GM12891 (cell line): ENCODE measurements around the gene PCSK5.

ENCODE experiments used
- DNase-seq: peaks from one replicate; pipeline ENCODE4 v3.0.0; 2011; ENCODE audit warnings: low spot score; ENCODE audit not compliant: insufficient read length
- FAIRE-seq: peaks from 2 replicates; lab custom pipeline; 2011; peaks lifted over from hg19 to GRCh38; lab: Jason Lieb, UNC
- PAX5 ChIP-seq: IDR thresholded peaks from 2 replicates; pipeline ENCODE4 v1.6.1; 2011; ENCODE audit warnings: low read length, moderate library complexity, mild to moderate bottlenecking; ENCODE audit not compliant: insufficient read depth, severe bottlenecking
- POLR2A ChIP-seq: IDR thresholded peaks from 2 replicates; pipeline ENCODE4 v1.6.1; 2011; ENCODE audit warnings: low read depth, low read length, control low read depth
- POLR2AphosphoS5 ChIP-seq: IDR thresholded peaks from 2 replicates; pipeline ENCODE4 v1.6.1; 2011; ENCODE audit warnings: low read depth, low read length, control low read depth
- POU2F2 ChIP-seq: IDR thresholded peaks from 2 replicates; pipeline ENCODE4 v1.6.1; 2011; ENCODE audit warnings: low read depth, mild to moderate bottlenecking, control low read depth, low read length, moderate library complexity
- SPI1 ChIP-seq: IDR thresholded peaks from 2 replicates; pipeline ENCODE4 v1.6.1; 2011; ENCODE audit warnings: low read depth, low read length, control low read depth
- TAF1 ChIP-seq: IDR thresholded peaks from 2 replicates; pipeline ENCODE4 v1.6.1; 2011; ENCODE audit warnings: low read depth, low read length, control low read depth

PCSK5 gene

DNA sequence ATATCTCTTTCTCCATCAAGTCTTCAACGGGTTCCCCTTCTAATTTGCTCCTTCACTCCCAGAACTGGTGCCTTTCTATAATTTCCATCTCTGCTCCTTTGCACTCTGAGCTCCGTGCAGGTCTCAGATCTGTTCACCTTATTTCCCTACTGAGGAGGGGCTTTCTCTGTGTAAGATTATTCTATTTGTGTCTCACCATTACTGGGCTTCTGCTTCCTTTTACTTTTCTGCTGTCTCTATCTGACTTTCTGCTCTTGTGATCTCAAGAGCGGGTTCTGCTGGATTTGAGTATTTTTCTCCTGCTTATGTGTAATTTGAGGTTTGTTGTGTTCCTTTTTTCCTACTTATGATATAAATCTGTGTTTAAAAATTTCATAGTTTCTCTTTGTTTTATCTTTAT lies 117.5 kb downstream of the PCSK5 start:
- no peak for DNase-seq
- TF ChIP-seq SPI1 (no peak), POLR2A (no peak), PAX5 (no peak), TAF1 (no peak), POU2F2 (no peak), POLR2AphosphoS5 (no peak)
- FAIRE-seq = no peak

DNA sequence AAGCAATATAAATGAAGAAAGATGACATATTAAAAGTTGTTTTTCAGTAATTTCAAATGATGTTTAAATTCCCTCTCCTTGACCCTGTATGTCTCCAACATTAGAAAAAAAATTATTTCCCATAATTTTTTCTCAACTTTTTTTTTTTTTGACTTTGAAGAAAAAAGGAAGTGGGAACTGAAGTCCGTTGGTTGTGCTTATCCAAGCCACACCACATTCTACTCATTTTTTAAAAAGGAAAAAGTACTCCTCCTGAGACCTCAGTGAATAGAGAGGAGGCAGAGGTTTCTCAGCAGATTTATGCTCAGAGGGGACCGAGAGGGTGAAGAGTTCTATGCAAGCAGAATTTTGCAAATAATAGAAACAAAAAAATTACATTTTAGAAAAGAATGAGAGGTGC lies 123.3 kb downstream of the PCSK5 start:
- TF ChIP-seq SPI1 (peak; percentile 14; the same call in 1 of the 2 replicates), TAF1 (no peak)
- DNase-seq (no peak), FAIRE-seq (no peak)

GRCh38 chr9:76018235-76018634 lies 127.8 kb downstream of the PCSK5 start:
- TF ChIP-seq SPI1 (no peak), POU2F2 (no peak), PAX5 (no peak), POLR2AphosphoS5 (no peak), TAF1 (no peak), POLR2A (no peak)
- no peak for FAIRE-seq
- no peak for DNase-seq

DNA sequence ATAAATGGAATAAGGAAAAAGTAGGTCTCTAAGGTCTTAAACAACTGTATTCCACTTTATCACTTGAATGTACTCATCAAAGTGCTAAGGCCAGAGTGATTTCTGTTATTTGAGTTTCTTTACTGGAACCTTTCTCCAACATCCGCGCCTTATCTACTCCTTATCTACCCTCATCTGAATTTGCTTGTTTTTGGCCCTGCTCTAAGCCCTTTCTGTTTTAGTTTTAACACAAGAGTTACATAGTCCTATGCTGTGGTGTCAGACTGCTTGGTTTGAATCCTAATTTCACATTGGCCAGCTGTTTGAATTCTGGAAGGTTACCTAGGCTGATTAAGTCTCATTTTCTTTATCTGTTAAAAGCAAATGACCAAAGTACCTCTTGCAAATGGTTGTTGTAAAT lies 128.3 kb downstream of the PCSK5 start:
- DNase-seq (no peak), FAIRE-seq (no peak)
- no peak for TF ChIP-seq TAF1

DNA sequence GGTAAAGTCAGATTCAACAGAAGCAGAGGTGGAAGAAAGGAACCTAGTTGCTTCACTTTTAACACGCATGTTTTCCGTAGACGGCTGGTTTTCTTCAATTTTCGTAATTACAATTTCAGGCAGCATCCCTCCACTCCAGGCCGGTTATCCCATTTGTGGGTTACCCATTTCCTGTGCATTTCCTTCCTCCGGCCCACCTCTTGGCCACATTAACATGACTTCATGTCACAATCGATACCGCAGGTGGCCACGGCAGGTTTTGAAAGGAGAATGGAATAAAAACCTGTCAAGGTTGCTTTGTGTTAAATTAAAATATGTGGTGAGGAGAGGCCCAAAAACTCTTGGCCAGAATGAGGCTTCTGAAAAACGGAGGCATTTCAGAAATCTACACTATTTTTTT lies 130.2 kb downstream of the PCSK5 start:
- no peak for DNase-seq
- no peak for FAIRE-seq
- TF ChIP-seq TAF1 (no peak), POLR2A (no peak), PAX5 (no peak), SPI1 (no peak), POLR2AphosphoS5 (no peak), POU2F2 (no peak)

DNA sequence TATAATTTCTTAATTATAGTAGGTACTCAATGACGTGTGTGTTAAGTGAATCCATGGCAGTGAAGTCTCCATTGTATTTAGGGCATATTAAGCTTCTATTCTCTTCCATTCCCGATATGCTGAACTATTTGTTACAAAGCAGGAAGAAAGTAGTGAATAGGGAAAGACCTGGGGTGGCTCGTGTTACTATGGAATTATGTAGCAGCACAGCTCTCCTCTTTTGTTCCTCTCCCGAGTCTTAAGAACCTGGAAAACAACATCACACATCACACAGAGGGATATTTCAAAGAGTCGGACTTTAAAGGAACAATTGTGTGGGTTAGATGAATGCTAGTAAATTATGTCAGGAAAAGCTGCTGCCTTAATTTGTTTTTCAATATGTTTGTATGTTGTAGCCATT lies 131.8 kb downstream of the PCSK5 start:
- TF ChIP-seq POLR2AphosphoS5 (no peak), POU2F2 (no peak), POLR2A (no peak), TAF1 (no peak), SPI1 (no peak), PAX5 (no peak)

GRCh38 chr9:76023715-76024195 lies 133.3 kb downstream of the PCSK5 start:
- DNase-seq = no peak
- TF ChIP-seq PAX5 (no peak), POLR2A (no peak), POLR2AphosphoS5 (no peak), POU2F2 (no peak), SPI1 (no peak), TAF1 (no peak)
- FAIRE-seq = no peak

More for the DNA sequence above, 131.8 kb downstream of the PCSK5 start:
- no peak for DNase-seq
- FAIRE-seq = no peak

- TF ChIP-seq POU2F2 (no peak), TAF1 (no peak), POLR2AphosphoS5 (no peak), PAX5 (no peak), POLR2A (no peak), SPI1 (no peak)
- FAIRE-seq = no peak
These were observed 134.8 kb downstream of the PCSK5 start for GRCh38 chr9:76025286-76025685.

DNA sequence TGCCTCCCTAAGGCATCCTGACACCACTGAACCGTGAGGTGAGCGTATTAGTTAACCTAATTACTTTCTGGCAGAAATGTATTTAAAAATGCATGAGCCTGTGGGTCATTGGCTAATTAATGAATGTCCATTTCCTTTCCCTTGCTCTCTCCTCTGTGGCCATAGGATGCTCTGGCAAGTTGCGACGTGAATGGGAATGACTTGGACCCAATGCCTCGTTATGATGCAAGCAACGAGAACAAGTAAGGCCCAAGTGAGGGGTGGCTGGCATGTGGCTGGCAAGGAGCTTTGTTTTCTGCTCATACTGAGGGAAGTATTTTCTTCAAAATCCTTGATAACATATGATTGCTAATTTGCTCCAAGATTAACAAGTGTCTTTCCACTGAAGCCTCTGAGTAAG lies 136.3 kb downstream of the PCSK5 start:
- TF ChIP-seq POLR2AphosphoS5 (no peak), PAX5 (no peak), POLR2A (no peak)
- no peak for DNase-seq

More at GRCh38 chr9:76025286-76025685, 134.8 kb downstream of the PCSK5 start:
- no peak for DNase-seq

GRCh38 chr9:76027416-76027815 lies 136.9 kb downstream of the PCSK5 start:
- no peak for FAIRE-seq
- no peak for DNase-seq
- TF ChIP-seq SPI1 (no peak), PAX5 (no peak), POLR2AphosphoS5 (no peak), TAF1 (no peak), POU2F2 (no peak), POLR2A (no peak)

More for the DNA sequence above, 136.3 kb downstream of the PCSK5 start:
- FAIRE-seq = no peak

DNA sequence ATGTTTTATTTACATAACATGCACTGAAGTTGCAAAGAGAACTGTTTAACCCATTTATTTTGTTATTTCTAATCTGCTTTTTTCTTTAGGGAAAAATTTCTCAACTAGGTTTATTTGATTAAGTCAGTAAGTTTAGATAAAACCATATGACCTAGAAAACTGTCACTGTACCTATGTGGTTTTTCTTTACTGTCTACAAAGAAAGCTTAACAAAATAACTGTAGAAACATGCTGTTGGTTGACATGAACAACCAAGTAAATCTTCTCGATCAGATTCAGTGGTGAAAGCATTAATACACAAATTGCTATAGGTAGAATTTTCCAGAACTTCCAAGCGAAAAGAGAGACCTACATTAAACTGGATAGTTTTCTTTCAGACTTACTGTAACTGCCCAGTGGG lies 137.4 kb downstream of the PCSK5 start:
- DNase-seq (no peak), FAIRE-seq (no peak)
- TF ChIP-seq SPI1 = no peak
- TF ChIP-seq POLR2A = no peak
- TF ChIP-seq POU2F2 = no peak
- TF ChIP-seq TAF1 = no peak
- TF ChIP-seq PAX5 = no peak
- no peak for TF ChIP-seq POLR2AphosphoS5
